ENCODE results near the gene HMX1. TPM values are rescaled to one million over a fixed set of nuclear protein-coding genes. Genes with fewer than 3 reads are reported as not detected.

The HMX1 gene
- total and polyA plus RNA-seq, 2 donors (not counting 3 experiments of a cell fraction or from before 2014, with no cell fraction given) = not detected

GRCh38 chr4:8864912-8865680, 6.5 kb downstream of the HMX1 start:
- no peak overlapping the region for H2AFZ ChIP-seq (ENCODE audit: low read depth, low read length)
- dilution Hi-C loops (cut with MboI; ENCODE audit: extremely low pct_ligation_motif_present, low sequenced_read_pairs) = no loop called here

More at GRCh38 chr4:8864912-8865680, 6.5 kb downstream of the HMX1 start:
- Histone ChIP-seq H3K36me3 (ENCODE audit: control insufficient read depth in 2 of 2, extremely low read depth in 1 of 2, insufficient read depth in 2 of 2, low read length in 2 of 2) (no peaks in the 10 kb centered on the region), H3K4me1 (ENCODE audit: control insufficient read depth, extremely low read depth, insufficient read depth, low read length) (no peaks in the 10 kb centered on the region), H3K9ac (replicated peaks; ENCODE audit: extremely low read depth, insufficient read depth, low read length) (no peak overlapping the region), H3K27me3 (ENCODE audit: control insufficient read depth in 2 of 2, insufficient read depth in 2 of 2, low read length in 2 of 2) (peaks cover 82 to 89% of the 10 kb centered on the region in 2 experiments), H3K9me3 (replicated peaks; ENCODE audit: control insufficient read depth, insufficient read depth, low read length) (no peaks in the 10 kb centered on the region), H3K9me1 (replicated peaks; ENCODE audit: control insufficient read depth, extremely low read depth, insufficient read depth, low read length) (no peaks in the 10 kb centered on the region), H4K20me1 (replicated peaks; ENCODE audit: control insufficient read depth, extremely low read depth, insufficient read depth, low read length) (no peaks in the 10 kb centered on the region), H3K4me3 (replicated peaks in 1 of 3; ENCODE audit: insufficient read depth in 1 of 3, low read depth in 1 of 3, low read length in 3 of 3) (no peak overlapping the region), H3K4me2 (ENCODE audit: insufficient read depth, low read length) (no peak overlapping the region), H3K79me2 (ENCODE audit: control insufficient read depth, insufficient read depth, low read length) (no peaks in the 10 kb centered on the region), H3K27ac (ENCODE audit: insufficient read depth, low read depth, low read length) (no peak overlapping the region)
- BruUV-seq (replicated peaks) = no TSS peak
- intact Hi-C loops (cut with micrococcal nuclease) = no loop called here
- TF ChIP-seq MYC (IDR thresholded peaks at IDR 0.05; ENCODE audit: low read depth, low read length) (no peak), FOS (IDR thresholded peaks at IDR 0.05; ENCODE audit: borderline replicate concordance, insufficient read depth, low read length) (no peak), GATA2 (IDR thresholded peaks at IDR 0.05; ENCODE audit: insufficient read depth, insufficient read length, low read depth, low read length) (no peak), JUN (IDR thresholded peaks at IDR 0.05; ENCODE audit: borderline replicate concordance, insufficient read depth, insufficient read length, low read depth) (no peak), POLR2A (IDR thresholded peaks at IDR 0.05; ENCODE audit: low read depth, low read length) (no peak), EZH2 (IDR thresholded peaks at IDR 0.05; ENCODE audit: borderline replicate concordance, low read depth, low read length, severe bottlenecking) (no peak), CTCF (IDR thresholded peaks at IDR 0.05; ENCODE audit: extremely low read depth in 1 of 2, insufficient read depth in 1 of 2, low read depth in 1 of 2, low read length in 2 of 2) (no peak), POLR2AphosphoS5 (IDR thresholded peaks at IDR 0.05; ENCODE audit: insufficient read depth, low read depth, low read length) (no peak), MAX (IDR thresholded peaks at IDR 0.05; ENCODE audit: insufficient read depth, insufficient read length) (no peak)
- DNase-seq (ENCODE audit: low read depth, low spot score) = no peak
- ChIA-PET CTCF (no interaction called here), POLR2A (no interaction called here)
- FAIRE-seq = no peak
